Mammary epithelial cell (primary cell): ENCODE data around the gene KLF3.

Experiments
- CTCF ChIP-seq, 2 donors: IDR thresholded peaks in 1 of 2; conservative IDR thresholded peaks in 1 of 2; 2 replicates each; pipeline ENCODE4 v1.5.1; 2011 to 2012; ENCODE audit warnings: inconsistent platforms in 2 of 2, low read length in 2 of 2, mild to moderate bottlenecking in 2 of 2, control low read depth in 1 of 2, low read depth in 1 of 2; ENCODE audit not compliant: insufficient read depth in 1 of 2; ENCODE audit errors: extremely low read depth in 1 of 2
- EZH2 ChIP-seq: IDR thresholded peaks from 2 replicates; pipeline ENCODE4 v1.6.1; 2012; ENCODE audit warnings: low read length, inconsistent platforms, borderline replicate concordance

DNA sequence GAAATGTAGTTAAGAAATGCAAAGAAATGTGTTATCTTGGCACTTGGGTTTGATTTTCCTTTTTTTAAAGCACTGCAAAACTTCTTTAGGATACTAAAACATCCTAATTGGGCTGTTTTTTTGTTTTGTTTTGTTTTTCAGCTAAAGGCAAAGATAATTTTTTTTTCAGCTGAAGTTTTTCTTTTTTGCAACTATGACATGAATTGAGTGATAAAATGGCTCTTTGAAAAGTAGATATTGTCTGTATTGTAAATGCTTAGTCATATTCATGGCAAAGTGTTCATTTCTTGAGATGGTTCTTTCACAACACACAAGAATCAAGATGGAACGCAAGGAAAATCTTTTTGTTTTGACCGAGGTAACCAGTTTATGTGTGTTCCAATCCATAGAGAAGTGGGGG lies 35.1 kb downstream of the KLF3 start:
- no peak for TF ChIP-seq CTCF (conservative IDR thresholded peaks at IDR 0.05 in 1 of 2, IDR thresholded peaks at IDR 0.05 in 1 of 2; ENCODE audit: extremely low read depth in 1 of 2, insufficient read depth in 1 of 2, low read depth in 1 of 2, low read length in 2 of 2)
- no peak for TF ChIP-seq EZH2
